Skin of body (tissue), 2 donors: ENCODE measurements around the gene HOMEZ. TPM values are rescaled to one million over a fixed set of nuclear protein-coding genes. Genes with fewer than 3 reads are reported as not detected.
"Not testable (repeated sequence)": the region's sequence is repeated elsewhere in the genome, so short reads cannot be mapped to it uniquely, and the experiment has no call there.

Source experiments
- DNase-seq: peaks from one replicate; lab custom pipeline; 2025; lab: John Stamatoyannopoulos, UW
- total RNA-seq: library from RNA; depleted of rRNA; stranded (reverse); fragments of >200 nt; gene quantifications from one replicate; pipeline ENCODE4 v1.2.3, GENCODE V29; 2014

Gene HOMEZ
- total RNA-seq, 1 donor from 2014 or later, result 4.0 TPM

GRCh38 chr14:23284654-23285529, 1.0 kb downstream of the HOMEZ start:
- no peak for DNase-seq

- no peak for DNase-seq
Observed at GRCh38 chr14:23281247-23281646, 4.7 kb downstream of the HOMEZ start.

GRCh38 chr14:23277928-23278327, 8.0 kb downstream of the HOMEZ start:
- not testable (repeated sequence) for DNase-seq

GRCh38 chr14:23277189-23277588, 8.7 kb downstream of the HOMEZ start:
- no peak for DNase-seq

- DNase-seq, result no peak
Observed at GRCh38 chr14:23275412-23275811, 10.5 kb downstream of the HOMEZ start.

GRCh38 chr14:23269193-23269592, 16.7 kb downstream of the HOMEZ start:
- DNase-seq, result no peak

- DNase-seq, result not testable (repeated sequence)
Observed at GRCh38 chr14:23260849-23261248, 25.1 kb downstream of the HOMEZ start.

GRCh38 chr14:23259426-23259825, 26.5 kb downstream of the HOMEZ start:
- DNase-seq, result no peak

GRCh38 chr14:23258256-23258655, 27.7 kb downstream of the HOMEZ start:
- DNase-seq, result no peak

- DNase-seq, result no peak
Observed at GRCh38 chr14:23252420-23253333, 33.3 kb downstream of the HOMEZ start.

GRCh38 chr14:23252006-23252405, 33.9 kb downstream of the HOMEZ start:
- no peak for DNase-seq

- no peak for DNase-seq
Observed at GRCh38 chr14:23249824-23250223, 36.1 kb downstream of the HOMEZ start.

GRCh38 chr14:23248601-23249000, 37.3 kb downstream of the HOMEZ start:
- no peak for DNase-seq

- no peak for DNase-seq
Observed at GRCh38 chr14:23245282-23245681, 40.6 kb downstream of the HOMEZ start.

- DNase-seq, result no peak
Observed at GRCh38 chr14:23243066-23243465, 42.9 kb downstream of the HOMEZ start.

GRCh38 chr14:23242076-23242475, 43.9 kb downstream of the HOMEZ start:
- no peak for DNase-seq

- not testable (repeated sequence) for DNase-seq
Observed at GRCh38 chr14:23241061-23241715, 44.7 kb downstream of the HOMEZ start.

GRCh38 chr14:23240661-23241060, 45.3 kb downstream of the HOMEZ start:
- DNase-seq, result no peak

GRCh38 chr14:23237772-23238594, 47.9 kb downstream of the HOMEZ start, which contains the start of gene RNF212B:
RNF212B (plus strand) TSS chr14:23237936; CDS start chr14:23240346, 2,410 bp downstream.
- DNase-seq, result peak; percentile 38

GRCh38 chr14:23232241-23232808, 53.6 kb downstream of the HOMEZ start:
- DNase-seq, result not testable (repeated sequence)
